Stimulated activated CD8-positive, alpha-beta memory T cell treated with anti-CD3 and anti-CD28 coated beads, Interleukin-7, amount 100 ng/mL, for 24 hours (primary cell): ENCODE data around the gene B4GALNT1.
"Not testable (repeated sequence)": the region's sequence is repeated elsewhere in the genome, so short reads cannot be mapped to it uniquely, and the experiment has no call there.

ENCODE experiments used
- DNase-seq: peaks from one replicate; pipeline ENCODE4 v3.0.0-alpha.2; 2020; ENCODE audit warnings: low read depth

Gene B4GALNT1

GRCh38 chr12:57637364-57637763, 4.4 kb upstream of the B4GALNT1 start:
- no peak for DNase-seq

GRCh38 chr12:57636731-57637130, 3.7 kb upstream of the B4GALNT1 start:
- DNase-seq, result not testable (repeated sequence)

GRCh38 chr12:57632073-57632957, 686 bp downstream of the B4GALNT1 start:
- DNase-seq, result no peak

- DNase-seq, result no peak
Observed at GRCh38 chr12:57631566-57632072, 1.4 kb downstream of the B4GALNT1 start.

DNA sequence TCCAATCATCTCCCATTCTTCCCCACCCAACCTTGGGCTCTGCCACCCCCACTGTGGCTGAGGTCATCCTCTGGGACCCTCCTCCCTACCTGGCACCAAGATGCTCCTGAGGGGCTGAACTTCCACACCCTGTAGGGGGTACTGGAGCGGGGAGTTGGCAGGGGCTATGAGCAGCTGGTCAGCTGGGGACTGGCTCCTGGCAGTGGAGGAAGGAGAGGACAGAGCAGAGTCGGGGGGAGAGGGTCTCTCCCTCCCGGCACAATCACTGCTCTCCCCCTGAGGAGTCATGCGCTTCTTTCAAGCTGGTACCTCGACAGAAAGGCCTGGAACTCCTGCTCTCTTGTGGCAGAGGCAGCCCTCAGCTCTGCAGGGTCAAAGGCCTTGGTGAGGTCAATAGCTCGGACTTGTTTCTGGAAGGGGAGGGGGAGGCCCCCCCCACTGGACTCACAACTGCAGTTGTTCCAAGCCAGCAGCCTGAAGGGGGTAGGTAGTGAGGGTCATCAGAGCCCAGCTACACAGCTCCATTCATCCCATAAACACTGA, 2.0 kb downstream of the B4GALNT1 start:
- no peak for DNase-seq

DNA sequence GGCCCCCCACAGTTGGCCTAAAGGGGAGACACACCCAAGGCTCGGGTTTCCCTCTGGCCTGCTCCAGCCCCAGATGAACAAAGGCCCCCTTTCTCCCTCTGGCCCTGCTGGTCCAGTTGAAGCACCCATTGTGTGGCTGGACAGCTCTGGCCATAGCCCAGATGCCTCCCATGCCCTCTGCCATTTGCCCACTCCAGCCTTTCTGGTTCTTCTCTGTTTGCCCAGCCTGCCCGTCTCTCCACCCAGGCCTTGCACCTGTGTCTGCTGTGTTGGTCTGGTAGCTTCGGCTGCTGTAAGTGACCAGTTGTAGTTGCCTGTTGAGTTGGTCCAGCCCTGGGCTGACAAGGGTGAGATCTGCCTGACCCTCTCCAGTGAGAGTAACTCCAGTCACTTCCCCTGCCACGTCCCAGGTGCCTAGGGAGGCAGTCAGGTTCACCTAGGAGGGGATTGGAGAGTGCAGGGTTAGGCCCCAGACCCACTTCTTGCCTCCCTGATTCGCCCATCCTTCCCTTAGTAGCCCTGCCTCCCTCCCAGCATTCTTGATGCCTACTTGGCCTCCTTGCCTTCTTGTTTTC, 3.0 kb downstream of the B4GALNT1 start:
- DNase-seq, result no peak

DNA sequence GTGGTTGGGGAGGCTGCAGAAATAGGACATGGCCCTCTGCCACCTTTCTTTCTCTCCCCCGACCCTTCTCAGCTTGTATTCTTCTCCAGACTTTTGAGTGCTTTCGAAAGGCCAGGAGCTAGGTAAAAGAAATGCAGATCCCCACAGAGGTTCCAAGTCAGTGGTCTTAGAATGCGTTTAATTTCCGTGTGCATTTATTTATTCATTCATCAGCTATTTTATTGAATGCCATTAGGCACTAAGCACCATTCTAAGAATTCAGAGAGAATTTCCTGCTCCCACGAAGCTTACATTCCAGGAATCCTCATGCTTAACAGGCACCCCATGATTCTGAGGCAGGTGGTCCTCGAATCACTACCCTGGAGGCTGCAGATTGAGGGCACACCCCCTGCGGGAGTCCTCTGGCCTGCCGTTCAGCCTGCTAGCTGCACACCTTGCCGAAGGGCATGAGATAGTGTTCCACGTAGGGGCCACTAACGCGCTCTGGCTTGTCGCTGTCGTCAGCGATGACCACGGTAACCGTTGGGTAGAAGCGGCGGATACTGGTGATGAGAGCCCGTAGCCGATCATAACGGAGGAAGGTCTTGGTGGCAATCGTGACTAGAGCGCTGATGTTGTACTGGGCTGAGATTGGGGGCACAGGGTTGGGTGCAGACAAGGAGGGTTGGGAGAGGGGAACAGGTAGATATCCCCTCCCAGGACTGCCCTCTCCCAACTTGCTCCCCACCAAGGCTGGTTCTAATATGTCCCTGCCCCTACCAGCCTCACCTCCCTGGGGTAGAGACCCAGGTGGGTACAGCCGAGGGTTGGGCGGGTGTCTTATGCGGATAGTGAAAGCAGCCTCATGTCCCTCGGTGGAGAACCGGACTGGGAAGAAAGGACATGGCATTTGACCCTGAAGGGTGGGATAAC, 4.5 kb downstream of the B4GALNT1 start:
- DNase-seq, result no peak

GRCh38 chr12:57627501-57628279, 5.3 kb downstream of the B4GALNT1 start:
- DNase-seq, result no peak

DNA sequence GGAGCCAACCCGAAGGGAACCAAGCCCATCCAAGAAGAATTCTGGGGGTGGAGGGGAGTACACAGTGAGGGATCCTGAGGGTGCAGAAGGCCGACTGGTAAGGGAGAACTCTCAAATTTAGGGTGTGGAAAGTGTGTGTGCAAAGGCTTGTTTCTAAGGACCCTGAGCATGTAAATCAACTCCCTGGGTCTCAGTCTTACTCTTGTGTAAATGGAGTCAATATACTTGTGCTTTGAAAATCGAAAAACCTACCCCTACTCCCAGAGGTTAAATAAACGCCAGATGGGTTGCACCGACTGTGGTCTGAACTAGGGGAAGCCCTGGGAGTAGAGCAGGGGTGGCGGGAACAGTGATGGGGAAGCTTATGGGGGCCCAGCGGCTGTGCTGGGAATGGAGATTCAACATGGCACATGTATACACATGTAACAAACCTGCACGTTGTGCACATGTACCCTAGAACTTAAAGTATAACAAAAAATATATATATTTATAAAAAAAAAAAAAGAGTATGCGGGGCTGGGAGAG, 6.0 kb downstream of the B4GALNT1 start:
- DNase-seq, result no peak

DNA sequence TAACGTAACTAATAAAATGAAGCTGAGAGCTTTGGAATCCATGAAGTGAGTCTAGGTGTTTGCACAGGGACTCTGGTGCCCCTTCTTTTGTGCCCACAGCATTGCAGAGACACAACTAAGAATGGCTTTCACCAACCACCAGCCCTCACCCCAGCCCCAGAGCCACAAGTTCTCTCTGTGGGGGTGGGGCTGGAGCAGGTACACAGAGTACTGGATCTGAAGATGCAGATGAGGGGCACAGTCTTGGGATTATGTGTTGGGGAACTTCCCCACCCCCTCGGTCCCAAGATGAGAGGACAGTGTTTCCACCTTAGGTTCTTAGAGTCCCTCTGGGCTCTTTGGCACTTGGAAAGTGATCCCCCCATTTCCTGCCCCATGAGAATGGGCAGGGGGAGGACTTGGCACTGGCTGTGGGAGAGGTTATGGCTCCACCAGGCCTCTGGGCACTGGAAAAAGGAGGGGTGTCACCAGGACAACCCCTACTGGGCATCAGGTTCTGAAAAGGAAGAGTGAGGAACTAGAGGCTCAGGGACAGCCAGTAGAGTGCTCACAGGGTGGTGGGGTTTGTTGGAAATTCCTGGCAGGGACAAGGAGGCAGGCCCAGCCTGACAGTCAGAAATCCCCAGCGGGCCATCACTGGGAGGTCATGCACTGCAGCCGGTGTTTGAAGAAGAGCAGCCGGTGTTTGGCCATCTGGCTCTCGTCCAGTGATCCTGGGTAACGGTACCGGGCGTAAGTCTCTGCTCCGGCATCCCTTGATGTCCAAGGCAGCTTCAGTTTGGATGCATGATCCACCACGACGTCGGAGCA, 6.7 kb downstream of the B4GALNT1 start:
- no peak for DNase-seq

- no peak for DNase-seq
Observed at GRCh38 chr12:57625261-57626032, 7.6 kb downstream of the B4GALNT1 start.

DNA sequence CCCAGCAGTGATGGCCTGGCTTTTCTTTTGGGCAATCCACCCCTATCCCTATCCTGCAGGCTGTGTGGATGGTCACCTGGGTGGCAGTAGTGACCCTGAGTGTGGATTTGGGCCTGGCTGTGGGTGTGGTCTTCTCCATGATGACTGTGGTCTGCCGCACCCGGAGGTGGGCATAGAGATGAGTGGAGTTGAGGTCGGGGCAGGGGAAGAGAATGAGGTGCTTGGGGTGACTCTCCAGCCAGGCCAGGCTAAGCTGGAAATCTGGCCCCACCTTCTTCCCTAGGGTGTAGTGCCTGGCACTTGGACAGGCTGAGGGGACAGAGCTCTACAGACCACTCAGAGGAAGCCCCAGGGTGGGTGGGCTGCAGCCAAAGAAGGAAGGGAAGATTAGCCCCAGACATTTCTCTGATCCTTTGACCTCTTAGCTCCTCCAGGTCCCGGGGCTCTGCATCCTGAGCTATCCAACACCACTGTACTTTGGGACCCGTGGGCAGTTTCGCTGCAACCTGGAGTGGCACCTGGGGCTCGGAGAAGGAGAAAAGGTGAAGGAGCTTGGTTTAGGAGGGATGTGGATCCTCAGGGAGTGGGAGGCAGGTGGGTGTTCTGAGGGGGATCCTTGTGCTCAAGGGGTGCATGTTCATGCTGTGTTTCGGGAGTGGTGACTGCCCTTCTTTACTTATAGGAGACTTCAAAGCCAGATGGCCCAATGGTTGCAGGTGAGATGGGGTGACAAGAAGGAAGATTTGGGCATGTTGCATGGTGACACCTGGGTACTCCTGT, 8.4 kb downstream of the B4GALNT1 start:
- no peak for DNase-seq

- no peak for DNase-seq
Observed at GRCh38 chr12:57623811-57624390, 9.1 kb downstream of the B4GALNT1 start.

DNA sequence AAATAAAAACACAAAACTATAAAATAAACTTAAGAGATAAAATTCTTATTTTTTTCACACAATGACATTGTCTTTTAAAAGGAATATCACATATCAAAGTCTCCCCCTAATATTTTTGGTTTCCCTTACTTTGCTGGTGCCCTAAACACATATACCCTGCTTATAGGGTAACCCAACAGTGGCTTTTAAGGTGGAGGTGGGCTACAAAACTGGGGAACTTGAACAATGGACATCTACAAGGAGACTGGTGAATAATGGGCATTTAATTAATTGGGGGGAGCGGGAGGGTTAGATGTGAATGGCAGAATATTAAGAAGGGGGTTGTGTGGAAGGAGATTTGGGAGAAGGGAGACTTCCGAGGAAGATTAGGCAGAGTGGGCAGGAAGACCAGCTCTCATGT, 9.6 kb downstream of the B4GALNT1 start:
- DNase-seq, result no peak

GRCh38 chr12:57622293-57623245, 10.4 kb downstream of the B4GALNT1 start:
- DNase-seq, result no peak

- DNase-seq, result no peak
Observed at GRCh38 chr12:57621497-57622292, 11.3 kb downstream of the B4GALNT1 start.
